ENCODE results near the gene SHPK.
"Not testable (repeated sequence)": the region's sequence is repeated elsewhere in the genome, so short reads cannot be mapped to it uniquely, and the experiment has no call there.

The SHPK gene

DNA sequence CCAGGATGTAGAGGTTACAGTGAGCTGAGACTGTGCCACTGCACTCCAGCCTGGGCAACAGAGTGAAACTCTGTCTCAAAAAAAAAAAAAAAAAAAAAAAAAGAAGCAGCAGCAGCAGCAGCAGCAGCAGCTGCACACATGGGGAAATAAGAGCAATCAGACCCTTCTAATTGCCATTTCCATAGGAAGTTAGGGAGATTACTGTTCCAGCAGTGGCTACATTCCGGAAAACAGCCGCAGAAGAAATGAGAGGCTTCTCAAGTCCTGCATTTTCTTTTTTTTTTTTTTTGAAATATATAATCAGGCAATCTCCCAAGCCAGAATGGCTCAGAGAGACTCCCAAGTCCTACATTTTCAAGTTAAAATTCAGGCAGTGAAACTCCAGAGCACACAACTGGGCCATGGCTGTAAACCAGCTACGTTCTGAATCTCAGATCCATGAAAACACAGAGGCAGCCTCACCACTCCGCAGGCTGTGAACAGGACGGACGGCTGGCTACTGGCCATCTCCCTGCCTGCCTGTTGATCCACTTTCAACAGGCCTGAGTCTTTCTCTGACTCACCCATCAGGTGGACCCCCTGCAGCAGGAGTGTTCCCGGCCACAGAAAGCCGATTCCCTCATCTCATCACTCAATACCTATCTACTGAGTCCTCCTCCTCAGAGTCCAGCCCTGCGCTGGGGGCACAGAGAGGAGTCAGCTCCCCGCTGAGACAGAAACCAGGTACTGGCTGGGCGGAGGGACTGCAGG, 41.8 kb downstream of the SHPK start:
- peak; percentile 80 for DNase-seq (ENCODE audit: low read depth)
- H3K4me3 ChIP-seq (ENCODE audit: low read depth, low read length): no peak overlapping the region

- DNase-seq (ENCODE audit: low read depth): no peak
- H3K4me3 ChIP-seq (ENCODE audit: low read depth, low read length): no peak overlapping the region
Observed at GRCh38 chr17:3593384-3593783, 42.7 kb downstream of the SHPK start.

DNA sequence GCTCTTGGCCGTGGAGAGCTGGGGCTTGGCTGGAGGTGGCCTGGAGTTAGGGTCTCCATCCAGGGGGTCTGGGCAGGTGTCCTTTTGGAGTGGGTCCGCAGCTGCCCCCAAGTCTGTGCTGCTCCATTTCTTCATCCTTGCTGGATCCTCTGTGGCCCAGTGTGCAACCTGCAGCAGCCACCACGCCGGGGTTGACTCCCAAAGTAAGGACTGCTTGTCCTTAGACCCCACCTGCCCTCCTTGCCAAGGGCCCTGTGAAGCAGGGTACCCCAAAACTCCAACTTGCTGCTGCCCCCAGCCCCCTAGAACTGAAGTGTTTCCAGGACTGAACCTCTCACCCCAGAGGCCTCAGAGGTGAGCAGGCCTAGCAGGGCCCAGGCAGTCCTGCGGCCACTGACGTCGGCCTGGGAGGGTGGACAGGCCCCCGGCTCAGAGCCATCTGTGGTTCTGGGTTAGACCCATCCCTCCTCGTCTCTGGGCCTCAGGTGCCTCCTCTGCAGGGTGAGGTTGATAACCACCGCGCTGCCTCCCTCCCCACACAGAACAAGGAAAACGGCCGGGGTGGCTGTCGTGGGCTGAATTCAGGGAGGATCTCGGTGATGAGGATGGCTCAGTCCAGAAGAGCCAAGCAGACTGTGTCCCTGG, 43.7 kb downstream of the SHPK start:
- no peak overlapping the region for H3K4me3 ChIP-seq (ENCODE audit: low read depth, low read length)
- DNase-seq (ENCODE audit: low read depth): no peak

GRCh38 chr17:3590768-3591167, 45.3 kb downstream of the SHPK start:
- DNase-seq (ENCODE audit: low read depth): no peak
- no peak overlapping the region for H3K4me3 ChIP-seq (ENCODE audit: low read depth, low read length)

GRCh38 chr17:3590231-3590630, 45.8 kb downstream of the SHPK start:
- no peak for DNase-seq (ENCODE audit: low read depth)
- H3K4me3 ChIP-seq (ENCODE audit: low read depth, low read length): no peak overlapping the region

GRCh38 chr17:3589784-3590183, 46.3 kb downstream of the SHPK start:
- no peak for DNase-seq (ENCODE audit: low read depth)
- no peak overlapping the region for H3K4me3 ChIP-seq (ENCODE audit: low read depth, low read length)

DNA sequence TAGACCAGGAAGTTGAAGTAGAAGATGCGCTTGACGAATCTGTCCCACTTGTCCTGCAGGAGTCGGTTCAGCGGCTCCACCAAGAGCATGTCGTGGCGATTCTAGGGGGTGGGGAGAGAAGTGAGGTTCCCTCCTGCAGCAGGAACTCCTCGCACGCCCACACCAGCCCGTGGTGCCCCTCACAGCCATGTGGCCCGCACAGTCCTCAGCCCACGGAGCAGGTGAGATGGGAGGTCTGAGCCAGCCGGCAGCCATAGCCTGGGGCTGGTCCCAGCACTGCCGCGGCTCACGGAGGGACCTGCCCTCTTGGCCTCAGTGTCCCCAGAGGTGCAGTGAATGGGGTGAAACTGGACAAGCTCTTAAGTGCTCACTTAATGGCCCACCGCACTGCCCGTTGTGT, 50.2 kb downstream of the SHPK start:
- H3K4me3 ChIP-seq (ENCODE audit: low read depth, low read length): no peak overlapping the region
- DNase-seq (ENCODE audit: low read depth): no peak

- no peak overlapping the region for H3K4me3 ChIP-seq (ENCODE audit: low read depth, low read length)
- DNase-seq (ENCODE audit: low read depth): no peak
Observed at GRCh38 chr17:3583456-3583855, 52.6 kb downstream of the SHPK start.

DNA sequence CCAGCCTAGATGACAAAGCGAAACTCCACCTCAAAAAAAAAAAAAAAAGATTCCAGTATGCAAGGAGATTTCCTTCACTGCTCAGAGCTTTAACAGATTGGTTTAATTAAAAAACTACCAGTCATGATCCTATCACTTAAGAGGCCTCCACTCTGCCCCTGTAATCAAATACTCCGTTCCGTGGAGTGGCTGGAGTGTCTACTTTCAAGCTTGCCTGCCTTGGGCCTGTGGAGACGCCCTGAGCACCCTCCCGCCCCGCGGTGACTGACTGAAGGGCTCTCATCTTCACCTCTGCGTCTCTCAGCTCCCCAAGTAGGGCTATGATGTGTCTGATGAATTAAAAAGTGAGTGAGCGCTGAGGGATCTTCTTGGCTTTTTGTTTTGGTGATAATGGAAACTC, 53.1 kb downstream of the SHPK start:
- no peak for DNase-seq (ENCODE audit: low read depth)
- H3K4me3 ChIP-seq (ENCODE audit: low read depth, low read length): no peak overlapping the region

DNA sequence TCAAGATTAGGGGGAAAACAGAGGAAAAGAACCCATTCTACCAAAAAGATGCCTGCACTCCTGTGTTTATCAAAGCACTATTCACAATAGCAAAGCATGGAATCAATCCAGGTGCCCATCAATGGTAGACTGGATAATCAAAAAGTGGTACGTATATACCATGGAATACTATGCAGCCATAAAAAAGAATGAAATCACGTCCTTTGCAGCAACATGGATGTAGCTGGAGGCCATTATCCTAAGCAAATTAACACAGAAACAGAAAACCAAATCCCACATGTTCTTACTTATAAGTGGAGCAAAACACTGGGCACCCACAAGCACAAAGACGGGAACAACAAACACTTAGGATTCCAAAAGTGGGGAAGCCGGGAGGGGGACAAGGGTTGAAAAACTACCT, 57.4 kb downstream of the SHPK start:
- DNase-seq (ENCODE audit: low read depth); H3K4me3 ChIP-seq (ENCODE audit: low read depth, low read length): not testable (repeated sequence)

- no peak for DNase-seq (ENCODE audit: low read depth)
- no peak overlapping the region for H3K4me3 ChIP-seq (ENCODE audit: low read depth, low read length)
Observed at GRCh38 chr17:3576970-3577369, 59.1 kb downstream of the SHPK start.

- H3K4me3 ChIP-seq (ENCODE audit: low read depth, low read length): no peak overlapping the region
- no peak for DNase-seq (ENCODE audit: low read depth)
Observed at GRCh38 chr17:3575511-3575910, 60.5 kb downstream of the SHPK start.

- H3K4me3 ChIP-seq (ENCODE audit: low read depth, low read length): no peak overlapping the region
- DNase-seq (ENCODE audit: low read depth): no peak
Observed at GRCh38 chr17:3574231-3574630, 61.8 kb downstream of the SHPK start.

DNA sequence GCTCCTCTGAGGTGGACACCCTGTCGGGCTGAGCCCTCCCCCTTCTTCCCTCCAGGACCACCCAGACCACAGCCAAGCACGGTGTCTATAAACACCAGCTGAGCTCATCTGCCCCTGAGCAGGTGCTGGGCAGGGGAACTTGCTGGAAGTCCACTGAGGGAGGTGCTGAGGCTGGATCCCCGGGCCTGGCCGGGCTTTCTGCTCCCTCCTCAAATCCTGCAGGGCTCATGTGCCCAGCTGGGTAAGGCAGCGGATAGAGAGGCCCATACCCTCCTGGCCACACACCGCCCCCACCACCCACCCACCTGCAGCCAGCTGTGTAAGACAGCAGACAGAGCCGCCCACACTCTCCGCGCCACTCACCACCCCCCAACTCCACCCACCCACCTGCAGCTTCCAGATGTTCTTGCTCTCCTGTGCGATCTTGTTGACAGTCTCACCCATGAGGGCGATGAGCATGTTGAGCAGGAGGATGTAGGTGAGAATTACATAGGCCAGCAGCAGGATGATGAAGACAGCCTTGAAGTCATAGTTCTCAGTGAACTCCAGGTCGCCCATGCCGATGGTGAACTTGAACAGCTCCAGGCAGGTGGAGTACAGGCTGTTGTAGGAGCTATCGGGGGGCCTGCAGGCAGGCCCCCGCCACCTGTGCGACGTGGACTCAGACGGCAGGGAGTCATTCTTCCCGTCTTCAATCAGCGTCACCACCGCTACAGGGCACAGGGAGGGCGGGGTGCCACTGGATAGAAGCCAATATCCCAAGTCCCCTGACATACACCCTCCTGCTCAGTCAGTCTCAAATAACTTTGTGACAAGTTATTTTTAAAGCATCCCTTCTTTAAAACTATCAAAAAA, 62.6 kb downstream of the SHPK start:
- no peak overlapping the region for H3K4me3 ChIP-seq (ENCODE audit: low read depth, low read length)
- DNase-seq (ENCODE audit: low read depth): no peak

- no peak for DNase-seq (ENCODE audit: low read depth)
- no peak overlapping the region for H3K4me3 ChIP-seq (ENCODE audit: low read depth, low read length)
Observed at GRCh38 chr17:3572231-3572630, 63.8 kb downstream of the SHPK start.

DNA sequence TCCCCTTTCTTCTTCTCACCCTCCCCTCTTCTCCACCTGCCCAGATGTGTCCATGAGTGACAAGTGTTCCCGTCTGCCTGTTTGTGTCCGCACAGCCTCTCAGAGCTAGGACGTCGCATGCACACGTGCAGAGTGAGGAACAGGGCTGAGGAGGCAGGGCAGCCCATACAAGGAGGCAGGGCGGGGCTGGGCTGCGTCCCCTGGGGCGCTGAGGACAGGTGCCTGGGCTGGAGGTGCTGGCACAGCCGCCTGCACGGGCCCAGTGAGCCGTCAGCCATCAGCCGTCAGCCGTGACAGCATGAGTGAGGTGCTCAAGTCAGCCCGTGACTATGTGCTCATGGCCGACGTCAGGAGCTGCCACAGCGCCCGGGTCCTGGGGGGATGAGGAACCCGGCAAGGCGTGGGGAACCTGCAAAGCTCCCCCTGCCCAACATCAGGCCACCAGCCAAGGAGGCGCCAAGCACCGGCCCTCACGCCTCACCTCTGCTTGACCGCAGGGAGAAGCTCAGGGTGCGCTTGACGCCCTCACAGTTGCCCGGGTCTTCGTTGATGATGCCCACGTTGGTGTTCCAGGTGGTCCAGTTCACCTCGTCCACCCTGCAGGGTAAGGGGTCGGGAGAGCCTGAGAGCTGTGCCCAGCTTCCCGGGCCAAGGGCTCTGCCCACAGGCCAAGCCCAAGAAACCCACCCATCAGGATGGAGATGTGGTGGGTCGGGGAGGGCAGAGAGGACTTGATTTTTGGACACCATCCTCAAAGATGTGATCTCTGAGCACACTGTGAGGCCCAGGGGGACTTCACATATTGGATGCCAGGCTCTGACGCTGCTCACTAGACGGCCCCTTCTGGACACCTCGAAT, 64.8 kb downstream of the SHPK start:
- H3K4me3 ChIP-seq (ENCODE audit: low read depth, low read length): no peak overlapping the region
- no peak for DNase-seq (ENCODE audit: low read depth)

GRCh38 chr17:3569534-3570137, 66.4 kb downstream of the SHPK start:
- no peak for DNase-seq (ENCODE audit: low read depth)
- no peak overlapping the region for H3K4me3 ChIP-seq (ENCODE audit: low read depth, low read length)

DNA sequence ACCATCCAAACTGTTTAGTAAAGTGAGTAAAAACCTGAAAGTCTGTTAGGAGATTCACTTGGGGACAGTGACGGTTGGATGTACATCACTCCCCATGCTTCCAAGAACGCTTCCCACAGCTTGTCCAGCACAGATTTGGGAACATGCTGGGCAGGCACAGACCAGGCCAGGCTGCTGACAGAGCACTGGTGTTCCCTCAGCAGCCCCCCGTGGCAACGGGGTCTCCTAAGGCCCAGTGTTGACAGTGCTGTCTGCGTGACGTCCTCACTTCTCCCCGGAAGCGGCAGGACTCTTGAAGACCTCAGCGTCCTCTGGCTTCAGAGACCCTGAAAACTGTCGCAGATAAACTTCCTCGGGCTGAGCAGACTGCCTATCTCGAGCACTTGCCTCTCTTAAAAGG, 69.5 kb downstream of the SHPK start:
- H3K4me3 ChIP-seq (ENCODE audit: low read depth, low read length): no peak overlapping the region
- DNase-seq (ENCODE audit: low read depth): no peak

DNA sequence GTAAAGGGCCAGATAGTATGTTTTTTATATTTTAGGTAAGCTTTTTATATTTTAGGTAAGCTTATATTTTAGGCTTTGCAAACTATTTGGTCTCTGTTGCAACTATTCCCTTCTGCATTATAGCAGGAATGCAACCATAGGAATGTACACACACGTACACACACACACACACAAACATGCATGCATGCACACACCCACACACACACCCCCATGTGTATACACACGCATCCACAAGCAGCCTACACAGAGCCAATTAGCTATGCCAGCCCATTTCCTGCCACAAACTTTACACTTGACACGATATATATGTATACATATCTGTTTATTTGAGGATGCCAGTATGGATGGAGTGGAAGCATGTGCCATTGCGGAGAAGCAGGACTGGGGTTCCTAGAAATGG, 70.9 kb downstream of the SHPK start:
- H3K4me3 ChIP-seq (ENCODE audit: low read depth, low read length): no peak overlapping the region
- no peak for DNase-seq (ENCODE audit: low read depth)
